MM.1S (cell line): Measurements from ENCODE around the gene SEMA3A.

Experiments
- DNase-seq: peaks from one replicate; pipeline ENCODE4 v3.0.0-alpha.2; 2015
- H2AFZ ChIP-seq: fragments of 300-600 bp; sonication (generic); 2 replicates; pipeline ENCODE4 v1.6.0; 2016; ENCODE audit warnings: antibody characterized with exemption, low read length
- H3F3A ChIP-seq: fragments of 300-600 bp; sonication (generic); 2 replicates; pipeline ENCODE4 v1.6.1; 2016; ENCODE audit warnings: mild to moderate bottlenecking, antibody characterized with exemption, low read length, moderate library complexity, mixed read lengths; ENCODE audit not compliant: insufficient read depth
- H3K27ac ChIP-seq: fragments of 300-600 bp; sonication (generic); 2 replicates; pipeline ENCODE4 v1.5.1; 2016; ENCODE audit warnings: mild to moderate bottlenecking, low read length
- H3K27me3 ChIP-seq: fragments of 300-600 bp; sonication (generic); replicated peaks from 2 replicates; pipeline ENCODE4 v1.6.0; 2016; ENCODE audit warnings: low read length; ENCODE audit not compliant: insufficient read depth
- H3K36me3 ChIP-seq: fragments of 300-600 bp; sonication (generic); replicated peaks from 2 replicates; pipeline ENCODE4 v1.6.1; 2016; ENCODE audit warnings: mild to moderate bottlenecking, low read length, mixed read lengths; ENCODE audit not compliant: insufficient read depth
- H3K4me1 ChIP-seq: fragments of 300-600 bp; sonication (generic); 2 replicates; pipeline ENCODE4 v1.6.1; 2016; ENCODE audit warnings: low read length, mixed read lengths
- H3K4me2 ChIP-seq: fragments of 300-600 bp; sonication (generic); 2 replicates; pipeline ENCODE4 v1.6.0; 2016; ENCODE audit warnings: low read depth, low read length
- H3K4me3 ChIP-seq: fragments of 300-600 bp; sonication (generic); 2 replicates; pipeline ENCODE4 v1.5.1; 2016; ENCODE audit warnings: low read length, mixed read lengths
- H3K79me2 ChIP-seq: fragments of 300-600 bp; sonication (generic); 2 replicates; pipeline ENCODE4 v1.6.1; 2016; ENCODE audit warnings: mixed run types, low read length, mixed read lengths
- H3K9ac ChIP-seq: fragments of 300-600 bp; sonication (generic); 2 replicates; pipeline ENCODE4 v1.6.1; 2016; ENCODE audit warnings: low read length, mixed read lengths
- H3K9me2 ChIP-seq: fragments of 300-600 bp; sonication (generic); replicated peaks from 2 replicates; pipeline ENCODE4 v1.6.1; 2016; ENCODE audit warnings: mild to moderate bottlenecking, low read length, mixed read lengths; ENCODE audit not compliant: insufficient read depth
- H3K9me3 ChIP-seq: fragments of 300-600 bp; sonication (generic); replicated peaks from 2 replicates; pipeline ENCODE4 v1.6.1; 2016; ENCODE audit warnings: mild to moderate bottlenecking, low read length, mixed read lengths; ENCODE audit not compliant: insufficient read depth
- H4K20me1 ChIP-seq: fragments of 300-600 bp; sonication (generic); 2 replicates; pipeline ENCODE4 v1.6.1; 2016; ENCODE audit warnings: mild to moderate bottlenecking, low read length, moderate library complexity, mixed read lengths; ENCODE audit not compliant: insufficient read depth
- CTCF ChIP-seq: fragments of 300-600 bp; sonication (generic); IDR thresholded peaks from 2 replicates; pipeline ENCODE4 v1.5.1; 2016; ENCODE audit warnings: antibody characterized with exemption, low read length, mixed read lengths
- EZH2 ChIP-seq: fragments of 300-600 bp; sonication (generic); optimal IDR thresholded peaks from 2 replicates; pipeline ENCODE3; 2017; ENCODE audit warnings: low read depth, mild to moderate bottlenecking, antibody characterized with exemption, low read length, mixed read lengths
- EZH2phosphoT487 ChIP-seq: fragments of 300-600 bp; sonication (generic); IDR thresholded peaks from 2 replicates; pipeline ENCODE4 v1.6.1; 2018; ENCODE audit warnings: antibody characterized with exemption, low read length

Gene SEMA3A

GRCh38 chr7:84113286-84113685 is 81.3 kb downstream of the SEMA3A start:
- no peak overlapping the region for H3K4me3 ChIP-seq
- no peak overlapping the region for H3K27ac ChIP-seq
- DNase-seq = no peak
- no peaks in the 10 kb centered on the region for H3K9me3 ChIP-seq
- no peaks in the 10 kb centered on the region for H4K20me1 ChIP-seq
- no peaks in the 10 kb centered on the region for H3K27me3 ChIP-seq
- no peaks in the 10 kb centered on the region for H3K36me3 ChIP-seq
- TF ChIP-seq EZH2 (no peak), CTCF (no peak), EZH2phosphoT487 (no peak)
- no peak overlapping the region for H3K4me2 ChIP-seq
- H3K79me2 ChIP-seq = no peaks in the 10 kb centered on the region
- no peaks in the 10 kb centered on the region for H3K4me1 ChIP-seq
- no peaks in the 10 kb centered on the region for H3K9me2 ChIP-seq
- H2AFZ ChIP-seq = no peak overlapping the region
- H3F3A ChIP-seq = no peaks in the 10 kb centered on the region
- H3K9ac ChIP-seq = no peak overlapping the region

DNA sequence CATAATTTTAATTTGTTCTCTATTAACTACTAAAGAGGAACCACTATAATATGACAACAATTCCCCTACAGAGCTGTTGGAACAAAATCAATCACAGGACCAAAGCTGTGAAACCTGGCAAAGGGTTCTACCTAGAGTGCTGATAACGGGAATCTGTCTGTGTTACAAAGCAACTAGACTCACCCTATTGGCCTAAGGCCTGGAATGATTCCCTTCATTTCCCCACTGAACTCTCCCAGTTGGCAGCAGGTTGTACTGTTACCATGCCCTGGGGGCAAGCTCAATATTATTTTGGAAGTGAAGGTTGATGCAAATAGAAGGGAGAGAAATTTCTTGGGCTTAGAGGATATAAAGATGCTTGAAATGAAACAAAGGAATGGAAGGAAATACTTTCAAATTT is 81.8 kb downstream of the SEMA3A start:
- Histone ChIP-seq H3K79me2 (no peaks in the 10 kb centered on the region), H3K9ac (no peak overlapping the region), H3K36me3 (no peaks in the 10 kb centered on the region), H2AFZ (no peak overlapping the region), H4K20me1 (no peaks in the 10 kb centered on the region), H3K9me2 (no peaks in the 10 kb centered on the region), H3K4me3 (no peak overlapping the region), H3K27me3 (no peaks in the 10 kb centered on the region), H3K9me3 (no peaks in the 10 kb centered on the region), H3K4me1 (no peaks in the 10 kb centered on the region), H3F3A (no peaks in the 10 kb centered on the region), H3K27ac (no peak overlapping the region), H3K4me2 (no peak overlapping the region)
- no peak for DNase-seq
- TF ChIP-seq CTCF = no peak
- no peak for TF ChIP-seq EZH2
- no peak for TF ChIP-seq EZH2phosphoT487

- no peaks in the 10 kb centered on the region for H3K79me2 ChIP-seq
- no peak overlapping the region for H3K9ac ChIP-seq
- H3K4me1 ChIP-seq = no peaks in the 10 kb centered on the region
- no peak overlapping the region for H3K4me3 ChIP-seq
- no peaks in the 10 kb centered on the region for H3K36me3 ChIP-seq
- H3K27ac ChIP-seq = no peak overlapping the region
- H3K4me2 ChIP-seq = no peak overlapping the region
- no peak for DNase-seq
- no peaks in the 10 kb centered on the region for H4K20me1 ChIP-seq
- no peaks in the 10 kb centered on the region for H3K9me2 ChIP-seq
- H3K27me3 ChIP-seq = no peaks in the 10 kb centered on the region
- TF ChIP-seq EZH2 = no peak
- no peak for TF ChIP-seq CTCF
- TF ChIP-seq EZH2phosphoT487 = no peak
- no peaks in the 10 kb centered on the region for H3K9me3 ChIP-seq
- no peaks in the 10 kb centered on the region for H3F3A ChIP-seq
- H2AFZ ChIP-seq = no peak overlapping the region
These were observed 82.7 kb downstream of the SEMA3A start for GRCh38 chr7:84111842-84112241.
